ENCODE measurements around the gene OSBP2. TPM values are rescaled to one million over a fixed set of nuclear protein-coding genes. Genes with fewer than 3 reads are reported as not detected.

OSBP2 gene
- polyA plus RNA-seq, 10 donors = 4.5 to 11.9 (median 5.3) TPM

DNA sequence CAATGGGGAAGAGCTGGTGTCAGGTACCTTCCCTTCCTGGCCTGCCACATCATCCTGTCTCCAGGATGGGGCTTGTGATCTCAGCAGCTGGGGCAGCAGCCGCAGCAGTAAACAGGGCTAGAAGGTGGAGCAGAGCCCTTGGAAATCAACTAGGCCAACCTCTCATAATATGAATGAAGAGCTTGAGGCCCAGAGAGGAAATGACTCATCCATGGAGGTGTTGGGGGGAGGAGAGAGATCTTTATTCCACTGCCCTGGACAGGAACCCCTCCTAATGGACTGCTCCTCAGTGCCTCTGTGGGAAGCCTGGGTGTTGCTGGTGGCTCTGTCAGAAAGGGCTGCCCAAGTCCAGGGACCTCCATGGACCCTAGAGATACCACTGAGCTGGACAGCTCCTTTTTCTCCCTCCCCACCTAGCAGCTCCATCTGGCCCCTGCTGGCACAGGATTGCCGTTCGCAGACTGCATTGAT, 111.8 kb downstream of the OSBP2 start:
- peak in 1 of 3 donors; percentile 24 for DNase-seq

DNA sequence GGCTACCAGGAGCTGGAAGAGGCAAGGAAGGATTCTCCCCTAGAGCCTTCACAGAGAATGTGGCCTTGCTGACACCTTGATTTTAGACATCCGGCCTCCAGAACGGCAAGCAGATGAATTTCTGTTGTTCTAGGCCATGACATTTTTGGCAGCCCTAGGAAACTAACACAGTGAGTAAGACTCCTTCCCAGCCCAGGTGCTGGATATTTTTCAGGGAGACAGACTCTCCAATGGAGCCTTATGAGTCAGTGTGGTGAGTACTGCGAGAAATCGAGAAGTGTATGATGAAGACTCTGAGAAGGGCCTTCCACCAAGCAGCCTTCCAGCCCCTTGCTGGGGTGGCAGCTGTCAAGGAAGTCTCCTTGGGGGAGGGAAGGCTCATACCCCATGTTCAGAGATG, 114.4 kb downstream of the OSBP2 start:
- no peak for DNase-seq

DNA sequence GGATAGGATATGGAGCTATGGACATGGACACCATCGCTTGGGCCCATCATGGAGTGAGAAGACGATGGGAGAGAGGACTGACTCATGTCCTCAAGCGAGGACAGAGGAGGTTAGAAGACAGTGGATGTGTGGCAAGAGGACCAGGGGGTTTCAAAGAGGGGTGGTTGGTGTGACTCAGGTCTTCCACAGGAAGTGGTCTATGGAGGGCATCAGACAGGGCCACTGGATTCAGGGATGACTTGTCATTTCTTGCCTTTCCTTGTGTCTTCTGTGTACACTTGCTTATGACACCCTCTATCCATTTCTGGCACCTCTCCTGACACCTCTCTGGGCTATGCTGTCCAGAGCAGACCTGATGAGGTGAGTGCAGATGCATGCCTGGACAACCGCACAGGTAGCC, 115.4 kb downstream of the OSBP2 start:
- DNase-seq = no peak

DNA sequence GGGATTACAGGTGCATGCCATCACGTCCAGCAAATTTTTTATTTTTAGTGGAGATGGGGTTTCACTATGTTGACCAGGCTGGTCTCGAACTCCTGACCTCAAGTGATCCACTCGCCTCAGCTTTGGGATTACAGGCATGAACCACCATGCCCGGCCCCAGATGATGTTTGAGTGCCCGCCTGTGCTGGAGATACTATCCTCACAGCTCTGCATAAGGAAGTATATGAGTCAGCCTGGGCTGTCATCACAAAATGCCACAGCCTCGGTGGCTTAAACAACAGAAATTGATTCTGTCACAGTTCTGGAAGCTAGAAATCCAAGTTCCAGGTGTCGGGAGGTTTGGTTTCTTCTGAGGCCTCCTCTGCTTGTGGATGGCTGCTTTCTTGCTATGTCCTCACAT, 119.3 kb downstream of the OSBP2 start:
- DNase-seq = no peak

DNA sequence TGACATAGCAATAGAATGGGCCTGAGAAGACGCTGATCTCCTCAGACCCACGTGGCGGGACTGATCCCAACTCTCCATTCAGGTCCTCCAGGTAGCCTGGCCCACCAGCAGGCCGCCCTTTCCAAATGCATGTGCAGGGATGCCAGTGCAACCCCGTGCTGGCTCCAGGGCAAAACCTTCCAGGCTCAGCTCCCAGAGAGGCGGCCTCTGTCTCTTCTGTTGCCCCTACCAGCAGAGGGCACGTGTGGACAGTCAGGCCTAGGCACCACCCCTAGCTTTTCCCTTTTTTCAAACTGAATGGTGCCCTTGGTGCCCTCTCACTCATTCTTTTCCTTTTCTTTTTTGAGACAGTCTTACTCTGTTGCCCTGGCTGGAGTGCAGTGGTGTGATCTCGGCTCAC, 121.7 kb downstream of the OSBP2 start:
- no peak for DNase-seq

DNA sequence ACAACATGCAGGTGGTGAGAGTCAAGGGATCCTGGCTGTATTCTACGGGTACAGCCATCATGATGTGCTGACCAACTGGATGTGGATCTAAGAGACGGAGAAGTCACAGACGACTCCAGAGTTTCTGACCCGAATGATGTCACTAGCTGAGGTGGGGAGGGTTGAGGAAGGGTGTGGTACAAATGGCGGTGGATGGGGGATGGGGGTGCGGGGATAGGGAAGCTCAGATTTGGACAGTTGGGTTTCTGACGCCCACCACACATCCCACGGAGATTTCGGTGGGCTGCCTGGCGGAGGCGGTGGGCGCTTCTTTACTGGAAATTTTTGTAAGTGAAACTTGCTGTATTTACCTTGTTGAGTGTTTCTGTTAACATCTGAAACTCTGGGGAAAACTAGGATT, 126.7 kb downstream of the OSBP2 start:
- no peak for DNase-seq

DNA sequence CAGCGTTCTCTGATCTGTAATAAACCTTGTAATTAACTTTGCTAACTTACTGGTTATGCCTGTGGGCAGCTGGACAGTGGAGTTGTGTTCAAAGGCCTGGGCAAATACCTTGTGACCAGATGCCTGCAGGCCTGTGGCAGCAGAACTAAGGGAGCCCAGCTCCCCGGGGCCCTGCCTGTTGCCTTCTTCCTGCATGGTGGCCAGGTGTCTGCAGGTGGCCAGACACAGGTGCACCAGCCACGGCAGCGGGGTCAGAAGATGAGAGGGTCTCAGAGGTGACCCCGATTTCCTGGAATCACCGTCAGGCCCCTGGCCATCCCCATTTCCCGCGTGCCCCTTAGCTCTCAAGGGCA, 127.2 kb downstream of the OSBP2 start:
- no peak for DNase-seq

DNA sequence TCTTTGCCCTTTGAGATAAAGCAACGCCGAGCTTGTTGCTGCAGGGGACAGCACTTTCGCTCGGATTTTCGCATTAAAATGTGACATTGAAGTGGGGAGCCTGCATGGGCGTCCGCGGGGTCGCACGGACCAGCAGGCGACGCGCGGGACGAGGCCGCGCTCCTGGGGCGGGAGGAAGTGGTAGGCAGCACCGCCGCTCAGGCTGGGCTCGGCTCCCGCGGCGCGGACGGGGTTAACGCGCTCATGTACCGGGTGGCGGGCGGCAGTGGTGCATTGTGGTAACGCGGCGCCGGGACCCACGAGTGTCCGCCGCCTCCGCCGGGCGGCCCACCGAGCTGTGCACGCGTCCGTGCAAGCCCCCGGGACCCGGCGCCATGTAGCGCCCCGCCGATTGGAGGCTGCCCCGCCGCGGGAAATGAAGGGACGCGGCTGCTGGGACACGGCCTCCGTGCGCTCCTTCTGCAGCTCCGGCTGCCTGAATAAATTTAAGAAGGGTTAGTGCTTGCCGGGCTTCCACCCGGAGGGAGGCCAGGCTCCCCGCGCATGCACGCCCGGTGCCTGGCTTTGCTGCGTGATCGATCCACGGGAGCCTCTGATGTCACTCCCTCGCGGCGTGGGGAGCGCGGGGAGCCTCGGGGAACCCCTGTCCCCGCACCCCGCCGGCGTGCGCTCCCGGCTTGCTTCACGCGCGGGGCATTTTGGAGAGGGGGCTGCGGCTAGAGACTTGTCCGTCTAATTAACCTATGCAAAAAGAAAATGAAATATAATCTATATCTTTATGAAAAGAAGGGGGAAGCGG, 127.7 kb downstream of the OSBP2 start:
- no peak for DNase-seq

DNA sequence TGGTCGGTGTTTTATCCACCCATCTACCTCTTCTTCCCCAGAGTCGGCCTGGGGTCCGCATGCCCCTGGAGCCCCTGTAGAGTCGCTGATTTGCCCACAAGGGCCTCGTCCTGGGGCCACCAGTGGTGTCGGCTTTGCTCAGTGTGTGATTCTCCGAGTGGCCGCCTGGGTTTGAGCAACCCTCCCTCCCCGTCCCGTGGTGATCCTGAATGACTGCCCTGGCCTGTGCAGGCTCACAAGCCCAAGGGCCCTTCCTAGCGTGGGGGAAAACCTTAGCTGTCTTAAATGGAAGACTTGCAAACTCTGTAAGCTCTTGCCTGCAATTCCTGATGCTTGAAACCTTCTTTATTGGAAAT, 128.3 kb downstream of the OSBP2 start:
- DNase-seq = no peak

DNA sequence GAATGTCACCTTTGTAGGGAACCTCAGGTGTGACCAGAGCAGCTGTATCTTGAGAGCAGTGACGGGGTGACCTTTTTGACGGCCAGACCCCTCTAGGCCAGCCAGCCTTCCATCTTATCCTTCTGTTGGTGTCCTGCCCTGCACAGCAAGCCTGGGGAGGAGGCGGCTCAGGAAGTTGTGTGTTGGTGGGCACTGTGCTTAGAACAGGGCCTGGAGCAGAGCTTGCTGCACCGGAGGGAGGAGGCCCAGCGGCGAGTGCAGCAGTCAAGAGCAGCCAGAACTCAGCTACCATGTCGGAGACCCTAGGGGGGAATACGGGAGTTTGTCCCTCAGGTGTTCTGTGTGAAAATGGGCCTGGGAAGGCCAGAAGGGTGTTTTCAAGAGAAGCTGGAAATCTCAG, 129.4 kb downstream of the OSBP2 start:
- no peak for DNase-seq

DNA sequence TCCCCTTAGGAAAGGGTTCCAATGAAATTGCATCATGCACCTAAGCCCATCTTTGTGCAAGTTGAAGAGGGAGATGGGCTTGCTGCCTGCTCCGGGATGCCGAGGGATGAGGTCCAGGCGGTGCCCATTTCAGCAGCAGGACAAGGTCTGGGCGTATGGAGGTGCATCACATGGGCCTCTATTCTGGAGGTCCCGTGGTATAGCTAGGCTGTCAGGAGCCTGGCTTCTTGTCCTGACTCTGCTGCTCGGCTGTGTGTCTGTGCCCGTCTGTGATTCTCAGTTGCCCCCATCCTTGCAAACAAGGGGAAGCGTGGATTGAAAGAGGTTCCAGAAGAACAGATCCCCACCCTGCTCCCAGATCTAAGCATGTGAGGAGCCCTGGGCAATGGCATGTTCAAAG, 130.0 kb downstream of the OSBP2 start:
- DNase-seq = no peak

DNA sequence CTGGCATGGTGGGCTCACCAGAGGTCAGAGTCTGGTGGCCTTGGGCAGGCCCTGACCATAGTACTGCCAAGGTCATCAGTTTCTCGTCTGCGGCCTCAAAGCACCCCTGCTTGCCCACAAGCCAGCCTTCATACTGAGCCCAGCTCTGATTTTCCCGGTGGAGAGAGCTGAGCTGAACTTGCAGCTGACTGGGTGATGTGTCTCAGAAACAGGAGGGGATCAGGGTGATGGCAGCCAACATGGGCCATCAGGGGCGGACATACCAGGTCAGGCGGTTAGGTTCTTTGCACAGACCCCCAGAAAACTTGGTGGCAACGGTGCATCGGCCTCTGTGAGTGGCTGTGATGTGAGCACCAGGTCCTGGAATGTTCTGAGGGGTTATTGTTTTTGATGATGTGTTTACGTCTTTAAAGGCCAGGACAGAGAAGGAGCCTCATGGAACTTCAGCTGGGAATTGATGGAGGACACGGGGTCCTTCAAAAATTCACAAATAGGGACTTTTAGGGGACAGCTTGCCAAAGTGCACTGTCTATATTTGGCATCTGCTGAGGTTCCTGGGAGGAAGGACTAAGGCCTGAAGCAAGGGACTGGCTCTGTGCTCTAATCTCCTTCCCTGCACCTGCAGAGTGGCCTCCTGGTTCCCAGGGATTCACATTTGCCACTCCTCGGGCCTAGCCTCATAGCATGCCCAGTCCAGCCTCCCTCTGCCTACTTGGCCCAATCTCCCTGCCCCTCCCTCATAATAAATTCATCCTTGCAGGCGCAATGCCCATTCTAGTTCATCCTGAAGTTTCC, 131.2 kb downstream of the OSBP2 start:
- DNase-seq = no peak

DNA sequence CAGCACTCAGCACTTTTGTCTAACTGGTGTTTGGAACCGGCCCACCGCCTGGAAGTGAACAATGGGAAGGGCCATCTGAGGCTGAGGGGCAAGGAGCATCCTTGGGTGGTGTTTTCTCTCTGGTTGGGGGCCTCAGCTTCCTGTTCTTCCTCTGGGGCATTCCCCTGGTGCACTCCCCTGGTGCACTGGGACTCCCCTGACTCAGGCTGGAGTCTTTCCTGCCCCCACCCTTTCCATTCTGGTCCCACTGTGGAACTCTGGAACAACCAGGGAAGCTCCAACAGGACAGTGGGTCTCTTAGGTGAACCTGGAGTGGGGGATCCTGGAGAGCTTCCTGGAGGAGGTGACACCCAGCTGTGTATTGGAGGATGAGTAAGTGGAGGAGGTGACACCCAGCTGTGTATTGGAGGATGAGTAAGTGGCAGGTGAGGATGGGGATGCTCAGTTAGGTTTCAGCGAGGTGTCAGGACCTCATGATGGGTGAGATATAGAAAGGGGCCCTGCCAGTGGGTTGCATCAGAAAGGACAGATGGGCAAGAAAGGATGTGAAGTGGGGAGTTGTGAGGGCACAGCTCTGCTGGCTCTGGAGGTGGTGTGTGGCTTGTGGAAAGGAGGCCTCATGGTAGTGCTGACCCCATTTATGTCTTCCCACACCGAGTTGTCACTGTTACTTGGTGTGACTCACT, 132.1 kb downstream of the OSBP2 start:
- DNase-seq = no peak

DNA sequence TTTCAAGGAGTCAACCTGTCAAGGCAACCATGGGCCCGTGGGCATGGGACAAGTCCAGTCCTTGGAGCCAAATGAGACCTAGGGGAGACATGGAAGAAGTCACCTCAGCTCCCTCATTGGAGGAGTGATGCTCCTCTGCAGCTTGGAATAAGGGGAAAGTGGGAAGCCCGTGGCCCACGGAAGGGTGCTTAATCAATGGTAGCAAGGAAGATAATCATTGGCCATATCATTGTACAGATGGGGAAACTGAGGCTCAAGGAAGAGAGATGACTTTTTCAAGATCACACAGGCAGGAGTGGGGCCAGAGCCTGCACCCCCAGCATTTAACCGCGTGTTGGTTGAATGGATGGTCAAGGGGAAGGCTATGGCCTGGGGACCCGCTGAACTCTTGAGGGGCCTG, 133.0 kb downstream of the OSBP2 start:
- no peak for DNase-seq

DNA sequence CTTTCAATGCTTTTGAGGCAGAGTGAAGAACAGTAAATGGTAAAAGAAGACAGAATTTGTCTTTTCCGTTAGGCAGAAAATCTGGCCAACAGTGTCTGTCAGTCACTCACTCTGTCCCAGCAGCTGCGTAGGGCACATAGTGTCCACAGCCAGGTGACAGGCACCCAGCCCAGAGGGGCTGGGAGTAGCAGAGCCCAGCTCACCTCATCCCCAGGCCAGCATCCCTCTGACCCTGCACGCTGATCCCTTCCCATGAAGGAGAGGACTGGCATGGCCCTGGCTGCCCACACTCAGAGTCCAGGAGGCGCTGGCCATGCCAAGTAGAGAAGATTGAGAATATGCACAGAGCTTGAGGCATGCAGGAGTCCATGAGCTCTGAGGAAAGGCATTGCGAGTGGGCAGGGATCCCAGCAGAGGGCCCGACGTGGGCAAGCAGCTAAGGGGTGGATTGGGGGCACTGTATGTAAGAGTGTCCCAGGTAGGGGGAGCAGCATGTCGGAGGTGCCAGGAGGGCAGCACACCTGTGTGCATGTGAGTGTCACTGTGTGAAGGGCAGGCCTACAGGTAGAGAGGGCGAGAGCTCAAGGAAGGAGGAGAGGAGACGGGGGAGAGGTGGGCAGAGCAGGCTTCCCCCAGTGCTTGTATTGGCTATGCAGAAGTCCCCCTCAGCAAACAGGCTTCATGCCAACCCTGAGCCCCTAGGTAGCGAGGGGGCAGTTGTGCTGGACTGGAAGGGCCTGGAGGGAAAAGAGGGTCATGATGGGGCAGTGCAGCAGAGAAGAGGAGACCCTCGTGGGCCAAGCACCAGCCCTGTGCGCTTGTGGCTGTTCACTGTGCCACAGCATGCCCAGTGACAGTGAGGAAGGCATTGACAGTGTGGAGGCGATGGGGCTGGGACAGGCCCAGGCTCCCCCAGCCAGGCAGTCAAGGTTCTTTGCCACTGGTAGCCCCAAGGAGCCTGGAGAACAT, 133.8 kb downstream of the OSBP2 start:
- no peak for DNase-seq

DNA sequence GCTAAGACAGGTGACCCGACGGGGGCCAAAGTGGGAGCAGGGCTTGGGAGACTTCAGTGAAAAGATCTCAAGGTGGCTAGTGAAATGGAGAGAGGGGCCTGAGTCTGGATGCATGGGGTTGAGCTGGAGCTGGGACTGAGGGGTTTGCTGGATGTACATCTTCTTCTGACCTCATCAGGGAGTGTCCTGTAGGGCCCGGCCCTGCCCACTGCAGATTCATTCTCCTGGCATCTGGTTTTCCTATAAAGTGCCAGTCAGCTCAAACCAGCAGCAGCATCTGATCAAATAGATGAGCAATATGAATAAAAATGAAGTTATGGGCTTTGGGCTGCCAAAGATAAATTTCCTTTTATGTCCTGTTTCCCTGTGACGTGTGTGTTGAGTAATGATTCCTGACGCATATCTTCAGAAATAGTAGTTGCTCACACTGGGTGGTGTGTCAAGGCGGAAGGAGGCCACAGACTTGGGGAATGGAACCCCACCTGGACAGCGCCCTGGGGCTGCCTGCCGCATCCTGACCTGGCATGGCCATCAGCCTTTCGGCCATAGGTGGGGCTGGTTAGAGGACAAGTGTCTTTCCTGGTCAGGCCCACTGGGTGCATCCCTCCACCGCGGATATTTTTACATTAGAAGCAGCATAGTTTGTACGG, 135.4 kb downstream of the OSBP2 start:
- DNase-seq = peak in 1 of 3 donors; percentile 82

DNA sequence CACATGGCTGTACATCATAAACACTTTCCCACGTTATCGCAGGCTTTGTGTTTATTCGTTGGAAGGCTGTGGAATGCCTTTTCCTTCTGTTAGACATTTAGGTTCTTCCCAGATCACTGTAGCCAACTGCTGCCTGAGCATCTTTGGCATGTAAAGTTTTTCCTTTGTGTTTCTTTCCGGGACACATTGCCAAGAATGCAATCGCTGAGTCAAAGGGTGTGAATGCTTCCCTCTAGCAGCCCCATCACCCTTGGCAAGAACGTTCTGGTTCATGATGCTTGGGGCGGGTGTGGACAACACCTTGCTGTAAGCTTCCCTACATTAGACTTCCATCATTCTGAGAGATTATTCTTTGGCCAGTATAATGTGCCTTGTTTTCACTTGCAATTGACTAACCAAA, 136.2 kb downstream of the OSBP2 start:
- peak in 2 of 3 donors; percentile 26 to 72 for DNase-seq

DNA sequence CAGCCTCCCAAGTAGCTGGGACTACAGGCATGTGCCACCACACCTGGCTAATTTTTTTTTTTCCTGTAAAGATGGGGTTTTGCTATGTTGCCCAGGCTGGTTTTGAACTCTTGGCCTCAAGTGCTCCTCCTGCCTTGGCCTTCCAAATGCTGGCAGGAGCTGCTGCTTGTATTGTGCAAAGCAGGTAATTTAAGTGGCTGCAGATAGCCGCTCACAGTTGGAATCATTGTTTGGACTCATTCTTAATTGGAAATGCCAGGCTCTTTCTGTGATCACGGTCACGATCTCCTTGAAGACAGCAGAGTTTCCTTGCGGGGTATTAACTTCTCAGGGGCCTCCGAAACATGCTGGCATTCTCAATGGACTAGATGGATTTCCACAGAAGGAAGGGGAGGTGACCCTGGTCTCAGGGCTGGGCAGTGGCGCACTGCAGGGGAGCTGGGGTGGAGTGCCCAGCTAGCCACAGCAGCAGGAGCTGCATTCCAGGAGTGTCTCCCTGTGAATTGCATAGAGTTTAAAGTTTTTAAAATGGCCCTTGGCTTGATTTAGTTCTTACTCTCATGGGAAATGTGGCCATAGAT, 137.8 kb downstream of the OSBP2 start:
- no peak for DNase-seq

DNA sequence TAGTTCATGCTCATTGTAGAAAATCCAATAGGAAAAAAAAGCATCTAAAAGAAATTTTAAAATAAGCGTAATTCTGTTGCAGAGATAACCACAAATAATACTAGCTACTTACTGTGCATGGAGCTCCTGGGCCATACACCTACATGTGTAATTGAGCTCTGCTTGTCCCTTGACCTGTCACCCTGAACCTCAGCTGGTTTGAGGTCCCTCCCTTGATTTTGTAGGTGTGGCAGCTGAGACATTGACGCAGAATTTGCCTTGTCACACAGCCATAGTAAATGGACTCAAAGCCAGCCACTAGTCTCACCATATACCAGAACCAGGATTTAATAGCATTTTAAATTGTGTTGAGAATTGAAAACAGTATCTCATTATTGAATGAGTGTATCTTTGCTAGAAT, 138.6 kb downstream of the OSBP2 start:
- DNase-seq = no peak

DNA sequence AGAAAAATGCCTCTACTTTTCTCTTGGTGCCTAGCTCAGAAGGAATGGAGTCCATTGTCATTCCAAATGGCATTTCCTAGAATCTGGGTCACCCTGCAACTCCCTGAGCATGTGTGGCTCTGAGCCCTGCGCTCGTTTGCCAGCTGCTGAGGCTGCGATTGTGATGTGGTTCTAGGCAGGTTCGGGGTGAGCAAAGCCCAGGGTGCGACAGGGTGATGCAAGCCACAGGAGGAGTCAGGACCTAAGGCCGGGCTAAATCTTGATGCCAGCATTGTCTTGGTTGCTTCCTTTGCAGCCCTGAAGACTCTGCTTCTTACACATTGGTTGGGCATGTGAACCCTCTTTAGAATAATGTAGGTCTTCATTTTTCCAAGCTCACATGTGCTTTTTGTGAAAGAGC, 142.9 kb downstream of the OSBP2 start:
- DNase-seq = no peak

DNA sequence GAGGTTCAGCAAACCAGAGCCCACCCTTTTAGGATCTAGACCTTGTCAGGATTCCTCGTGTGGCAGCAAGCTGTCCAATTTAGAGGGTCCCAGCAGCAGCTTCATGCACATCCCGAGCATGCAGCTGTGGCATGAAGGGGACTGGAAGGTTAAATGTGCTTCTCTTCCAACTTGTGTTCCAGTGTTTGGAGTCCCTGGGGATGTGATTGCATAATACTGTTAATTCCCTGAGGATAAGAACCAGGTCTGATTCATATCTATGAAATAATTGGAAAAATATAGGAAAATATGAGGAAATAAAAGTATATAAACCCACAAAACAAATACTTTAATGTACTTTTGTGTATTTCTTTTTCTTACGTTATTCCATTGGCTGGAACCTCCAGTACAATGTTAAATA, 143.4 kb downstream of the OSBP2 start:
- no peak for DNase-seq

Data from muscle of back (tissue), 11 donors.